ENCODE data around the gene STARD10.

Gene STARD10

DNA sequence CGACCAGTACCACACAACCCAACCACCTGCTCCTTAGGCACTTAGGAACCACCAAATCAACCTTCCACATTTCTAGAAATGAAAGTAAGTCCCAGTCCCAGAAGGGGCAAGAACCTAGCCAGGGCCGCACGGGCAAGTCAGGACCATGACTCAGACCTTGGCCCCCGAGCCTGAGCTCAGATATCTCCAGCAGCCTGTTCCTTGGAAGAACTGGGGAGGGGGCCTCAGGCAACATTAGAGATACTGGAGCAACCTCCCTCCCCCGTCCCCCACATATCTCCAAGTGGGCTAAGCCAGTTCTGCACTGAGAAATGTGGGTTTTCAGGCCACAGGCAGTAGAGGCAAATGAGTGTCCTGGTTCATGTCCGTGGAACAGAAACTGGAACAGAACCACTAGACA, 49.4 kb downstream of the STARD10 start:
- DNase-seq (ENCODE audit: low read depth) = no peak

GRCh38 chr11:72743321-72744221, 50.3 kb downstream of the STARD10 start:
- DNase-seq (ENCODE audit: low read depth) = no peak

DNA sequence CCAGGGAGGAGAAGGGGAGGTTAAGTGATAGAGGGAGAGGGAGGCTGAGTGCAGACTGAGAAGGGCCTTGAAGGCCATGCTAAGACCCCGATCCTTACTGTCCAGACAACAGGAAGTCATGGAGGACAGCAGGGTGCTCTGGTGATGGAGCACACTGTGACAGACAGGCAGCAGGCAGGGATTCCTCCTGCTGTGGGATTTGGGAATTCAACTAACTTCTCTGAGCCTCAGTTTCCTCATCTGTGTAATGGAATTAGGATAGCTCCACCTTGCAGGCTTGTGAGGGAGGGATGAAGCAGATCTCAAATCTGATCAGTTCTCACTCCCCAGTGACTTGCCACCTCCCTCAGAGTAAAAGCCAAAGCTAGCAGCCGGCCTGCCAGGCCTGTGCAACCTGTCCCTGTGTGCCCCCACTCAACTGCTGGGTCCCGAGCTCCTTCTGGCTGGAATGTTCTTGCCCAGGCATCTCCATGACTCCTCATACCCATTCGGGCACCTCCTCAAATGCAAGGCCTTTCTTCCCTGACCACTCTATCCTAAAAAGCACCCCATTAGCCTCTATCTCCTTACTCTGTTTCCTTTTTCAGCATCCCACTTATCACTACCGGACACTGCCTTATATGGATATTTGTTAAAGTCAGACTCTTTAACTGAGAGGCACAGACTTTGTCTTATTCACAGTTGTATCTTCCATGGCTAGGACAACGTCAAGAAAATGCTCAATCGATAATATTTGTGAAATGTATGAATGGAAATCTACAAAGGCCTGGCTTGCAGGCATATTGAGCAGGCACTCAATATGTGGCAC, 51.1 kb downstream of the STARD10 start:
- DNase-seq (ENCODE audit: low read depth) = no peak

- no peak for DNase-seq (ENCODE audit: low read depth)
Observed at GRCh38 chr11:72741849-72742512, 51.9 kb downstream of the STARD10 start.

- DNase-seq (ENCODE audit: low read depth) = no peak
Observed at GRCh38 chr11:72741429-72741833, 52.4 kb downstream of the STARD10 start.

DNA sequence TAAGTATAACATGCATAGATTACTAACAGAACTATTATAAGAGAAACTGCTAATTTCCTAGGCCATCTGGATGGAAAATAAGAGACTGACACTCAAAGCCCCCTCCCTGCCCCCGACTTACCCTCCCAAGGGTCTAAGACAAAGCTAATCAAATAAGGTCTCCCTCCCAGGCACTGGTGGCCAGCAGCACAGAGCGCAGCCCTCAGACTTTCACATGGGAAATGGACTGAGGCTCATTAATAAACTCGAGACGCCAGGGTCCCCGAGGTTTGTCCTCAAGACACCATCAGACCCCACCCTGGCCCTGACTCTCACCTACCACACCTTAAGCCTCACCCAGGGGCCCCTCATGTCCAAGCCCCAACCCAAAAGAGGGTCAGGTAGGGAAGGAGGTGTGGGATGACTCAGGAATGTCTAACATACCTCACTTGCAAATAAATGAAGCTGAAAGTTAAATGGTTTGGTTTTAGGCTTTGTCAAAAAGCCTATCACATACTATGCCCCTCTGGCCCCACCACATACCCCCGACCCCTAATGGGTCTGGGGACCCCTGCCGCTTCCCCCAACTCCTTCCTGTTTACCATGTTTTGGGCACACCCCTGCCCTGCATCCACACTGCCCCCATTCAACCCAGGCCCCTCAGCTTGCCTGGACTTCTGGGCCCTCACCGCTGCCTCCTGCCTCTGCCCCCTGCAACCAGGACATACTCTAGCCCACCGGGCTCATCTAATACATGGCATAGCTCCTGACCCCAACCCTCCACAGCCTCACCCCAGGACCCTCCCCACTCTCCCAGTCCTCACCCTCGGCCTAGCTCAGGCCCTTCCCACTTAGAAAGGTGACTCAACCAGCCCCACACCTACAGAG, 53.1 kb downstream of the STARD10 start:
- no peak for DNase-seq (ENCODE audit: low read depth)

DNA sequence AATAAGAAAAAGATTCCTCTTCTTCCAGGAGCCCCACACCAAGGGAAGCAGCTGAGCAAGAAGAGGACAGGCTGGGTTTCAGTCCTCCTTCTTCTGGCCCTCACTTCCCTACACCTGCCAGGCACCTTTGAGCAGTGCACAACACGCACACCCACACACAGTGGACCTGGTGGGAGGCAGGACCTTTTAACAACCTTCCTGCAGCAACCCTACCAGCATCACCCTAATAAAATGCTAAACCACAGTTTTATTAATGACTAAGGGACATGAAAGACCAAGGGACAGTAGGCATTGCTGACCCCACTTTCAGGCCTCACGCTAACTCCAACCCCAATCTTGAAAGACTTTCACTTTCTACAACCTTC, 53.8 kb downstream of the STARD10 start:
- no peak for DNase-seq (ENCODE audit: low read depth)

DNA sequence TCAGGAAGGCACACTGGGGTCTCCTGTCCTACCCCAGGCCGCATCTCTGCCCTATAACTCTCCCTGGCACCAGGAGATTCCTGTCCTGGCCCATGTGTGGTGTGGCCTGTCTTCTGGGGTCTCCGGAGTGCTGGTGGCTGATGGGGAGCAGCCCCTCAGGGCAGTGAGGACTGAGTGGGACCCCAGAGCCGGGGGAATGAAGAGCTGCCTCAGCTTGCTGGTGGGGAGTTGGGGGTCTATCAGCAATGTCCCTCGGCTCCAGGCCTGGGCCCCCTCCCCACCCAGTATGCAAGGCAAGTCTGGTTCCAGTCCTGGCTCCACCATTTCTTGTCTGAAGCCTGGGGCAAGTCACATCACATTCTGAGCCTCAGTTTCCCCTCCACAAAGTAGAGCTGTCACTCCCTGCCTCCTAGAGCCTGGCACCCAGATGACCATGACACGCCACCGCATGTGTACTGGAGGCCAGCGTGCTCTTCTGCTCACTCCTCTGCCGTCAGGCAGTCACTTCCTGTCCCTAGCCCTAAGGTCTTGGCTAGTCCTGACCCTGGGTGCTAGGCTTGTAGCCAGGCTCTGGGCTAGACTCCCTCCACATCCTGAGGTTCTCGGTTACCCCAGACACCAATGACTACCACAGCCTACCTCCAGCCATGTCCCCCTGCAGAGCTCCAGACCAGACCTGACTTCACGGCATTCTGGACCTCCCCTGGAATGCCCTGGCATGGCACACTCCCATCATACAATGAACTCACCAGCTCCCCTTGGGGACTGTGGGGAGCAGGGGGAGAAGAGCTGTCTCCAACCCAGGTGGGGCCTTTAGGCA, 54.4 kb downstream of the STARD10 start:
- no peak for DNase-seq (ENCODE audit: low read depth)

- no peak for DNase-seq (ENCODE audit: low read depth)
Observed at GRCh38 chr11:72738199-72739141, 55.4 kb downstream of the STARD10 start.

DNA sequence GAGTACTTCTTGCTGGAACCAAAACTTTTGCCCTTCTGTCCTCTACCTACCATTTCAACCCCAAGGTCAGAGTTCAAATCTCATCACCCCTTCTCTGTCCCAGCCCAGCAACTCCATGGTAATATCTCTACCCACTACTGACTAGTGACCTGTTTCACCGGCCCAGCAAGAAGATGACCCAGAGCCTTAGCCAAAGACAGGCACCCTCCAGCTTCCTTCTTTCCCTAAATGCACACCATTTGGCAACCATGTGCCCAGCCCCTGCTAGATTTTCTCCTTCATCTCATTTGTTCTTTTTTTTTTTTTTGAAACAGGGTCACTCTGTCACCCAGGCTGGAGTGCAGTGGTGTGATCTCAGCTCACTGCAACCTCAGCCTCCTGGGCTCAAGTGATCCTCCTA, 56.5 kb downstream of the STARD10 start:
- DNase-seq (ENCODE audit: low read depth) = no peak

DNA sequence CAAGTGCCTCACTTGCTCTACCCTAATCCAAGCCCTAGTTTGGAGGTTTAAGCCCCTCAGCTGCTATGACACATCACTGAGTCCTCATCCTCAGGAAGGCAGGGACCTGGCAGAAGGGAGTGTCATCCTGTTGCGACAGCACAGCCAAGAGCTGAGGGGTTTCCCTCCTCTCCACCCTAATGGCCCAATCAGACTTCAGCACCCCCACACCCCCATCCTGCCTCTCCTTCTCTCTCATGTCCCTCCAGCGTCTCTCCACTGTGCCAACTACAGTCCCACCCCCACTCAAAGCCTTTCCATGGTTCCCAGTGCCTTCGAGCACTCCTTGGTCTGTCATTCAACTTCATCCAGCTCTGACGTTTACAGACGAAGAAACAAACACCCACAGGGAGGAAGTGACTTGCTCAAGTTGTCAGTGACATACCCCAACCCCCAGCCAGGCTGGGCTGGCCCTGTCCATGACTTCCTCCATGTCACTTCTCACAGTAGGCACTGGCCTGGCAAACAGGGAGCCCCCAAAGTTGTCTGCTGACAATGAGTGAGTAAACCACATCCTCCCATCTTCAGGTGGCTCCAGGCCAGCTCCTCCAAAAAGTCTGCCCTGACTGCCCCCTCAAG, 57.3 kb downstream of the STARD10 start:
- DNase-seq (ENCODE audit: low read depth) = no peak

GRCh38 chr11:72735495-72736027, 58.3 kb downstream of the STARD10 start:
- DNase-seq (ENCODE audit: low read depth) = no peak

- no peak for DNase-seq (ENCODE audit: low read depth)
Observed at GRCh38 chr11:72732329-72732728, 61.5 kb downstream of the STARD10 start.

GRCh38 chr11:72730737-72731136, 63.1 kb downstream of the STARD10 start:
- DNase-seq (ENCODE audit: low read depth) = no peak

GRCh38 chr11:72730243-72730642, 63.6 kb downstream of the STARD10 start:
- no peak for DNase-seq (ENCODE audit: low read depth)

DNA sequence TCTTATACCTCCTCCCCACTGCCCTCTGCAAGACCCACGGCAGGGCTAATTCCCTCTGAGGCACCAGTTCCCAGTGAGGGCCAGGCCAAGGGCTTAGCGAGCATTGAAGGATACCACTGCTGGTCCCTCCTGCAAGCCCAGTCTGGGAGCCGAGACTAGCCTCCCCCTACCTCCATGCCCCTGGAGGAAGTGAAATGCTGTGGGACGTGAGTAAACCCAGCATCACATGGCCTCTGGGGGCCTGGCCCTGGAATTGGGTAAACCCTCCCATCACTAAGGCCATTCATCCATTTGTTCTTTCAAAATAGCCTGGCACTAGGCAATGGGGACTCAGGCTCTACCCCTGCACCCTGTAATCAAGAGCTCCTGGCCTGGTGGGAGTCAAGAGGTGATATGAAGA, 66.3 kb downstream of the STARD10 start:
- DNase-seq (ENCODE audit: low read depth) = no peak

- no peak for DNase-seq (ENCODE audit: low read depth)
Observed at GRCh38 chr11:72726266-72727220, 67.3 kb downstream of the STARD10 start.

DNA sequence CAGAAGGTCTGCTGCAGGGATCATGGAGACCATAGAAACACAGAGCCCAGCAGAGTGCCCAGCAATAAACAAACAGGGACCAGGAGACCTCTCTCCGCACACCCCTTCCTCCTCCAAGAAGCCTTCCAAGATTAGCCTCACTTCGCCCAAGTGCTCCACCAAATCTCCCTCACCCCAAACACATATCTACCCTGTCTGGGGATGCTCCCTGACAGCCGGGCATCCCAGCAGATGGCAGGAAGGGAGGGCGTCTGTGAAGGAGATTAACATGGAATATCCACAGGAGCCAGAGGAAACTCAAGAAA, 68.2 kb downstream of the STARD10 start:
- DNase-seq (ENCODE audit: low read depth) = no peak
